Right renal cortex interstitium (tissue), 3 donors: ENCODE measurements around the gene GIPC2. TPM values are rescaled to one million over a fixed set of nuclear protein-coding genes. Genes with fewer than 3 reads are reported as not detected.

Source experiments
- DNase-seq, 3 donors: peaks; one replicate each; pipeline ENCODE4 v3.0.0-alpha.2; 2013; ENCODE audit warnings: low read depth in 3 of 3, low spot score in 2 of 3
- polyA plus RNA-seq, 3 donors: library from polyadenylated mRNA; unstranded; fragments of 120-200 nt; gene quantifications; one replicate each; pipeline ENCODE4 v1.2.1, GENCODE V29; 2013; ENCODE audit not compliant: insufficient read length in 3 of 3

GIPC2 gene
- polyA plus RNA-seq, 3 donors: 16.3 to 21.5 (median 21.2) TPM

- DNase-seq: no peak
These were observed 90.9 kb downstream of the GIPC2 start for GRCh38 chr1:78136680-78137079.

DNA sequence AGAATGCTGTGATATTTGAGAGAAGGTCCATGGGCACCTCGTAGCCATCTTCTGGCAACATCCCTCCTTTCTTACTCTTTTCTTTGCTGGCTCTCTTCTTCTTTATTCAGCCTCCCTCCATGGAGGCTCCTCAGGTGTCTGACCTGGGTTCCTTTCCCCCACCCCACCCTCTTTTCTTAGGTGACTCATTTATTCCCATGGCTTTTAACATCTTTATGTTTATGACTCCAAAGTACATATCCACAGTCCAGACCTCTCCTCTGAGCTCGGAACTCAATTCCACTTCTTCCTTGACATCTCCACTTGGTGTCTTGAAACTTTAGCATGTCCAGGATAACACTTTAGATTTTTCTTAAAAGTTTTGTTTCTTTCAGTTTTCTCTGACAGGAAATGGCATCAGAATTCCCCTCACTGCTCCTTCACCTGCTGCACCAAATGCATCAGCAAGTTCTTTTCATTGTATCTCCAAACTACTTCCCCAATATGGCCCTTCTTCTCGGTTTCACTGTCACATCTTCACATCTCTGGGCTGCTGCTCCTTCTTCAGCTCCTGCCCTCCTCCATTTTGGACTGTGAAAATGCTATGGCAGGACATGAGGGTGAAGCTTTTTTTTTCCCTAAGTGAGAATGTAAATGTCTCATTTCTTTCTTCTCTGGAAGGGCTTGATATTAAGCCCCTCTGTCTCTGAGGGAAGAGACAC lies 95.9 kb downstream of the GIPC2 start:
- no peak for DNase-seq

DNA sequence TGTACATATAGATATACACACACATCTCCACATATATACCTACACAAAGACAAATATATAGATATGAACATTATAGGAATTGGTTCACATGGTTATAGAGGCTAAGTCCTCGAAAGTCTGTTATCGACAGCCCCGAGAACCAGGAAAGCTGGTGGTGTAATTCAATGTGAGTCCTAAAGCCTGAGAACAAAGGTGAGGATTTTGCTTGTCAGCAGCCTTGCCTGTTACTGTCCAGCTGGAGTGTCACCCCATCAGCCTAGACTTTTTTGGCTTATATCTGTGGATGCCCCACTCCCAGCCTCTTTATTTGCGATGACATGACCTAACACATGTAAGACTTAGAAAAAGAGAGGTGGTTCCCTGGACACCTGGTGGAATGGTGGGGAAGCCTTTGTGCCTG lies 97.0 kb downstream of the GIPC2 start:
- DNase-seq: no peak

DNA sequence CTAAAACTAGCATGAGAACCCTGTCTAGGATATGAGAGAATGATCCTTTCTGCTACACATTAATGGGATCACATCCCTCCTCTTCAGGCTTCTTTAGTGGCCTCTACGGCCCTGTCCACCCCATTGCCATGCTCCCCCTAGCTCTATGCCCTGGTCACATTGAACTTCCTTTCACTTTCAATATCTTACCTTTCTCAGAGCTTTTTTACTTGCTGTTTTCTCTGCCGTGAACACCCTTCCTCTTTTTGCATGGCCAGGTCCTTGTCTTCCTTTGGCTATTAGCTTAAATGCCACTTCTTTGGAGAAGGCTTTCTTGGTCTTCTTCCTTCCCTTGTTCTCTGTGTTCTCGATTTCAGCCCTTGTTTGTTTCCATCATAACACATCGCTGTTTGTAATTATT lies 97.4 kb downstream of the GIPC2 start:
- DNase-seq: no peak

- DNase-seq: no peak
These were observed 97.9 kb downstream of the GIPC2 start for GRCh38 chr1:78143673-78144072.

DNA sequence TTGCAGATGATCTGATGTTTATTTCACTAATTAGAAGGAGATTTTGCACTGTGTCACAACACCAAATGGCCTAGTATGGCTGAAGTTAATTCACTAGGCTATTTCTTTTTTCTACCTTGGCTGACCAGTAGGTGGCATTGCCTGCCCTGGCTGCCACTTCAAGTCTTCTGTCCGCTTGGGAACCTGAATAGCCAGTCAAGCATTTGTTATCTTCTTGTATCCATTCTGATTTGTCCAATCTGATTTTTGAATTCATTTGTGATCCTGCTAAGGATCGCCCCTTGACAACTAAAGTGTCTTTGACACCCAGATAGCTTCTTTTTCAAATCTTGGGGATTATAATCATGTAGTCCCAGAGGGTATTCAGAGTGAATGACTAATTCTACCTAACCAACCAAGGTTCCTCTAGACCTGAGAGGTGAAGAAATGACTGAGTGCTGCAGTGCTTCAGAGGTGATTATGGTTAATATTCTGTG lies 99.4 kb downstream of the GIPC2 start:
- peak in 2 of 3 donors; percentile 12 to 32 for DNase-seq

GRCh38 chr1:78146205-78146771 lies 100.5 kb downstream of the GIPC2 start:
- no peak for DNase-seq

GRCh38 chr1:78147031-78147430 lies 101.3 kb downstream of the GIPC2 start:
- no peak for DNase-seq

DNA sequence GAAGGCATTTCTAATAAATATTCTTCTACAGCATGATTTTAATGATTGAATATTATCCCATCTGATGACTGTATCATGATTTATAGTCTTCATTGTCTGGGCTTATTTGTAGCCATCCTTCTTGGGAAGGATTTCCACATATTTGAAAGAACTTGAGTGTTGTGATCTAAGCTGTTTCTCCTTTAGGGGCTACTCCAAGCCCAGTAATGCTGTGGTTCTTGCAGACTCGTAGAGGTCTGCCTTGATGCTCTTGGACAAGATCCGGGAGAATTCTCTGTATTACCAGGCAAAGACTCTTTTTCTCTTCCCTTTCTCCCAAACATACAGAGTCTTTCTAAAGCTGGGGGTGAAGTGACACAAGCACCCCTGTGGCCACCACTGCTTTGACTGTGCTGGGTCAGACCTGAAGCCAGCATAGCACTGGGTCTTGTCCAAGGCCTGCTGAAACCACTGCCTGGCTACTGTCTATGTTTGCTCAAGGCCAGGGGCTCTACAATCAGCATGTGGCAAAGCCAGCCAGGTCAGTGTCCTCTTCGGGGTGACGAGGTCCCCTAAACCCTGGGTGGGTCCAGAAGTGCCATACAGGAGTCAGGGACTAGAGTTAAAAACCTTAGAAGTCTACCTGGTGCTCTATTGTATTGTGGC lies 107.4 kb downstream of the GIPC2 start:
- no peak for DNase-seq

DNA sequence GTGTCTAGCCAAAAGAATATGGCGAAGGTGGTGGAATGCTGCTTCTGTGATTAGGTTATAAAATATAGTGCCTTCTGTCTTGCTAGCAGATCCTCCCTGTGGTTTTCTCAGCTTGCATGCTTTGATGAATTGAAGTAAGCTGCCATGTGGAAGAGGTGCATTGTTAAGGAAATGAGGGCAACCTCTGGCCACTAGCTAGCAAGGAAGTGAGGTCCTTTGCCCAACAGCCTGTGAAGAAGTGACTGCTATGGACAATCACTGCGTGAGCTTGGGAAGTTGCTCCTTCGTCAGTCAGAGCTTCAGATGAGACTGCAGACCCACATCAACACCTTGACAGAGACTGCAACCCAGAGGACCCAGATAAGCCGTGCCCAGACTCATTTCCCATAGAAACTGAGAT lies 109.4 kb downstream of the GIPC2 start:
- DNase-seq: no peak

GRCh38 chr1:78156805-78157521 lies 111.2 kb downstream of the GIPC2 start:
- DNase-seq: no peak

- DNase-seq: no peak
These were observed 120.0 kb downstream of the GIPC2 start for GRCh38 chr1:78165816-78166215.

DNA sequence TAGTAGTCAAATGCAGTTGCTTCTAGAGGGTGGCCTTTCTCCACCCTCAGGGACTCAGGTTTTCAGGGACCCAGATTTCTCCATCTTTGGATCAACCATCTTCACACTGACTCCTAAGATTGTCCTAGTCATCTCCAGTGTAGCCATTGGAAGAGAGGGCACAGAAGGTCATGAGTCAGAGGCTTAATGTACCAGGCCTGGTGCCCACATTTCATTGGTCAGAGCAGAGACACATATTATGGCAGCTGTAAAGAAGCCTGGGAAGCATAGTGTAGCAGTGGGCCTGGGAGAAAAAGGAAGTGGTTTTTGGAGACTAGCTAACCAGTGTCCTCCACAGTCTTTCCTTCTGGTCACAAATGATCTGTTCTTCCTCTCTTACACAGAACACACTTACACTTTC lies 122.5 kb downstream of the GIPC2 start:
- DNase-seq: no peak

GRCh38 chr1:78170859-78171258 lies 125.1 kb downstream of the GIPC2 start:
- DNase-seq: no peak

- no peak for DNase-seq
These were observed 126.2 kb downstream of the GIPC2 start for GRCh38 chr1:78171736-78172590.

- DNase-seq: no peak
These were observed 130.7 kb downstream of the GIPC2 start for GRCh38 chr1:78176448-78176847.

DNA sequence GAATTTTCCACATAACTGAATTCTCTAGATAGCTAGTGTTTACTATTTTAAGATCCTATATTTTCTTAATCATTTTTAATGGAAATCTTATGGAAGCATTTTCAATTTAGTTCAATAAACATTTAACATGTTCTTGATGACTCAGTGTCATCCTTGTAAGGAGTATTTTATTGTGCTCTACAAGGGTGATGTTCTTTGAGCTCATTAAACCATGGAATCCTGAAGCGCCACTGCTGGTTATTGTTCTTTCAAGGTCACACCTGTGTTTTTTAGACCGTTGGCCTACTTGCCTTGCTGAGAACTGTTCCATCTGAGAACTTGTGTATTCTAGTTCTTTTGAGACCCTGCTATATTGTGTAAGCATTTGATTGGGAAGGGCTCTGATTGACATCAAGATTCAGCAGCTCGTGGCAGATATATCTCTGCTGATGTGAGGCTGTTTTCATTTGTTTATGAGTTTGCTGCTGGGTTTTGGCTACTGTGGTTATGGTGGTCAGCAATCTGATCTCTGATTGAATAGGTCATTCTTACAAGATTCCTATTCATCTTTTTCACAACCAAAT lies 132.0 kb downstream of the GIPC2 start:
- DNase-seq: no peak

- no peak for DNase-seq
These were observed 133.1 kb downstream of the GIPC2 start for GRCh38 chr1:78178816-78179215.

DNA sequence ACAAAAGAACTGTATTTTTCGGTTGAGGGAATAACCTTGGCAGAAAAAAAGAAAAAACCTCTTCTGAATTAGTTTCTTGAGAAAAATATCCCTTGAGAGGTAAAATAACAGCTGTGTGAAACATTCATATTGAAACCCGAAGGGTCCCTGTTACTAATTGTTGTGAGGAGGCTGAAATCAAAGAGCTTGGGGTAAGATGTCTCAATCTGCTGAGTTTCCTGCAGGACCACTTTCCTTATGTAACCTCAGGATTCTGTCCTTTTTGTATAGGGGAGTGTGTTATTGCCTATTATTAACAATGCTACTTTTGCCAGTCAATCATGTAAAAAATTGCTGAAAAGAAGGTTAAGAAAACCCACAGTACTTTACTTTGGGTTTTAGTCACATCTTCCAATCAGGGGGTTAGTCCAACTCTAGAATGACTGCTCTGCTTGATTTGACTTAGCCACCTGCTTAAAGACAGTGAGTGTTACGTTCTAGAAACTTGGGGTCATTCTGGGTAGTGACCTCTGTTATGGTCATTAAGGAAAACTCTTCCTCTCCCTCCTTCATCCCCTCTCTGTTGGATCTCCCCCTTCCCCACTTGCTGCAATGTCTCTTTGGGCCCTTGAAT lies 138.8 kb downstream of the GIPC2 start:
- DNase-seq: no peak
